HL-60 (cell line): ENCODE results near the gene CASQ2.

Experiments used
- GABPA ChIP-seq: IDR thresholded peaks from 2 replicates; pipeline ENCODE4 v1.6.1; 2012; ENCODE audit warnings: low read depth
- POLR2AphosphoS5 ChIP-seq: IDR thresholded peaks from 2 replicates; pipeline ENCODE4 v1.6.1; 2012; ENCODE audit warnings: low read depth
- SPI1 ChIP-seq: IDR thresholded peaks from 2 replicates; pipeline ENCODE4 v1.6.1; 2012; ENCODE audit warnings: low read depth, mild to moderate bottlenecking, borderline replicate concordance
- TF ChIP-seq, protein P1 (sequence below): IDR thresholded peaks from 2 replicates; pipeline ENCODE4 v1.6.1; 2012; ENCODE audit warnings: low read depth; ENCODE audit not compliant: insufficient replicate concordance
- TF ChIP-seq, protein P2 (sequence below): IDR thresholded peaks from one replicate; pipeline ENCODE4 v1.5.1; 2011; ENCODE audit warnings: low read length, control low read depth, inconsistent platforms; ENCODE audit not compliant: insufficient read depth

DNA sequence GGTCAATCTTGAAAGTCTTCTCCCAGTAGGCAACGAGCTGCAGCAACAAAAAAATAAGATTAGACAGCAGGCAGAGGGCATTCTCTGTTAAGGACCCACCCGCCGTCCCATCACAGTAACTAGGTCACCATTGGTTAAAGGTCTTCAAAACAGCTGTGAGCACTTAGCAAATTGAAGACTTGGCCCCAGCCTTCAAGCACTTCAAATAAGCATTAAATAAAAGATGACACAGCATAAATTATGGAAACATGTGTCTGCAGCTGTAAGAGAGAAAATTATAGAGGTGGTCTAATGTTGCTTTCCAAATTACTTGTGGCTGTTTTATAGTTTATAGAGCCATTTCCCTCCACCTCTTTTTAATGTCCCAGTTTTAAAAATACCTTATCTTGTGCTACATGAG, 65.6 kb downstream of the CASQ2 start:
- TF ChIP-seq SPI1 = no peak
- TF ChIP-seq, protein P1, sequence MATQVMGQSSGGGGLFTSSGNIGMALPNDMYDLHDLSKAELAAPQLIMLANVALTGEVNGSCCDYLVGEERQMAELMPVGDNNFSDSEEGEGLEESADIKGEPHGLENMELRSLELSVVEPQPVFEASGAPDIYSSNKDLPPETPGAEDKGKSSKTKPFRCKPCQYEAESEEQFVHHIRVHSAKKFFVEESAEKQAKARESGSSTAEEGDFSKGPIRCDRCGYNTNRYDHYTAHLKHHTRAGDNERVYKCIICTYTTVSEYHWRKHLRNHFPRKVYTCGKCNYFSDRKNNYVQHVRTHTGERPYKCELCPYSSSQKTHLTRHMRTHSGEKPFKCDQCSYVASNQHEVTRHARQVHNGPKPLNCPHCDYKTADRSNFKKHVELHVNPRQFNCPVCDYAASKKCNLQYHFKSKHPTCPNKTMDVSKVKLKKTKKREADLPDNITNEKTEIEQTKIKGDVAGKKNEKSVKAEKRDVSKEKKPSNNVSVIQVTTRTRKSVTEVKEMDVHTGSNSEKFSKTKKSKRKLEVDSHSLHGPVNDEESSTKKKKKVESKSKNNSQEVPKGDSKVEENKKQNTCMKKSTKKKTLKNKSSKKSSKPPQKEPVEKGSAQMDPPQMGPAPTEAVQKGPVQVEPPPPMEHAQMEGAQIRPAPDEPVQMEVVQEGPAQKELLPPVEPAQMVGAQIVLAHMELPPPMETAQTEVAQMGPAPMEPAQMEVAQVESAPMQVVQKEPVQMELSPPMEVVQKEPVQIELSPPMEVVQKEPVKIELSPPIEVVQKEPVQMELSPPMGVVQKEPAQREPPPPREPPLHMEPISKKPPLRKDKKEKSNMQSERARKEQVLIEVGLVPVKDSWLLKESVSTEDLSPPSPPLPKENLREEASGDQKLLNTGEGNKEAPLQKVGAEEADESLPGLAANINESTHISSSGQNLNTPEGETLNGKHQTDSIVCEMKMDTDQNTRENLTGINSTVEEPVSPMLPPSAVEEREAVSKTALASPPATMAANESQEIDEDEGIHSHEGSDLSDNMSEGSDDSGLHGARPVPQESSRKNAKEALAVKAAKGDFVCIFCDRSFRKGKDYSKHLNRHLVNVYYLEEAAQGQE = no peak
- no peak for TF ChIP-seq POLR2AphosphoS5
- TF ChIP-seq, protein P2, sequence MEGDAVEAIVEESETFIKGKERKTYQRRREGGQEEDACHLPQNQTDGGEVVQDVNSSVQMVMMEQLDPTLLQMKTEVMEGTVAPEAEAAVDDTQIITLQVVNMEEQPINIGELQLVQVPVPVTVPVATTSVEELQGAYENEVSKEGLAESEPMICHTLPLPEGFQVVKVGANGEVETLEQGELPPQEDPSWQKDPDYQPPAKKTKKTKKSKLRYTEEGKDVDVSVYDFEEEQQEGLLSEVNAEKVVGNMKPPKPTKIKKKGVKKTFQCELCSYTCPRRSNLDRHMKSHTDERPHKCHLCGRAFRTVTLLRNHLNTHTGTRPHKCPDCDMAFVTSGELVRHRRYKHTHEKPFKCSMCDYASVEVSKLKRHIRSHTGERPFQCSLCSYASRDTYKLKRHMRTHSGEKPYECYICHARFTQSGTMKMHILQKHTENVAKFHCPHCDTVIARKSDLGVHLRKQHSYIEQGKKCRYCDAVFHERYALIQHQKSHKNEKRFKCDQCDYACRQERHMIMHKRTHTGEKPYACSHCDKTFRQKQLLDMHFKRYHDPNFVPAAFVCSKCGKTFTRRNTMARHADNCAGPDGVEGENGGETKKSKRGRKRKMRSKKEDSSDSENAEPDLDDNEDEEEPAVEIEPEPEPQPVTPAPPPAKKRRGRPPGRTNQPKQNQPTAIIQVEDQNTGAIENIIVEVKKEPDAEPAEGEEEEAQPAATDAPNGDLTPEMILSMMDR = no peak
- no peak for TF ChIP-seq GABPA
